ENCODE data around the gene PAF1.

PAF1 gene

DNA sequence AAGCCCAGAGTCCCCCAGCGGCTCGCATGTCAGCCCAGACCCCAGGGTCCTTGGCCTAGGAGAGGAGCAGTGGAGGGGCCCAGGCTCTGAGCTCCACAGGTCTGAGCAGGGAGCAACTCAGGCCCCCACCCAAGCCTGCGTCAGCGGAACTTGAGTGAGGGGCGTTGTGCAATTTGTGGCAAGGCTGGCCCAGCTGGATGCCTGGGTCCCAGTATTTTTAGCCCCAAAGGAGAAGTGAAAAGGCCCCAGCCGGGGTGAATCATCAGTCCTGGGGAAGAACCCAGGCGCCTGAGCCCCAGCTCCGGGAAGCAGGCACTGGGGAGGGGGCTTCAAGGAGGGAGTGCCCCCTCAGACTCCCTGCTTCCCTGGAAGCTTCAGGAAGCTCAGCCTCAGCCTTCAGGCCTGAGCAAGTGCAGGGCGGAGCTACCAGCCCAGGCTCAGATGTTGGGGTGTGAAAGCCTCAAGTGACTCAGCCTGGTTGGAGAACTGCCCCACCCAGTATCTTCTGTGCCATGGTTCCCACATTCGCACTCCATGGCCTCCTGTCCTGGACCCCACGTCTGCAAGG lies 7.5 kb upstream of the PAF1 start:
- no peaks in the 10 kb centered on the region for H3K27me3 Mint-ChIP-seq (ENCODE audit: low read depth)
- no peaks in the 10 kb centered on the region for H3K9me3 Mint-ChIP-seq
- H3K27ac Mint-ChIP-seq = peak overlapping the region; percentile 6 to 83 (median 77)
- H3K4me1 Mint-ChIP-seq = peaks cover 17% of the 10 kb centered on the region
- H3K36me3 Mint-ChIP-seq (ENCODE audit: low read depth) = peaks cover 25% of the 10 kb centered on the region
- TF ChIP-seq, protein P1, sequence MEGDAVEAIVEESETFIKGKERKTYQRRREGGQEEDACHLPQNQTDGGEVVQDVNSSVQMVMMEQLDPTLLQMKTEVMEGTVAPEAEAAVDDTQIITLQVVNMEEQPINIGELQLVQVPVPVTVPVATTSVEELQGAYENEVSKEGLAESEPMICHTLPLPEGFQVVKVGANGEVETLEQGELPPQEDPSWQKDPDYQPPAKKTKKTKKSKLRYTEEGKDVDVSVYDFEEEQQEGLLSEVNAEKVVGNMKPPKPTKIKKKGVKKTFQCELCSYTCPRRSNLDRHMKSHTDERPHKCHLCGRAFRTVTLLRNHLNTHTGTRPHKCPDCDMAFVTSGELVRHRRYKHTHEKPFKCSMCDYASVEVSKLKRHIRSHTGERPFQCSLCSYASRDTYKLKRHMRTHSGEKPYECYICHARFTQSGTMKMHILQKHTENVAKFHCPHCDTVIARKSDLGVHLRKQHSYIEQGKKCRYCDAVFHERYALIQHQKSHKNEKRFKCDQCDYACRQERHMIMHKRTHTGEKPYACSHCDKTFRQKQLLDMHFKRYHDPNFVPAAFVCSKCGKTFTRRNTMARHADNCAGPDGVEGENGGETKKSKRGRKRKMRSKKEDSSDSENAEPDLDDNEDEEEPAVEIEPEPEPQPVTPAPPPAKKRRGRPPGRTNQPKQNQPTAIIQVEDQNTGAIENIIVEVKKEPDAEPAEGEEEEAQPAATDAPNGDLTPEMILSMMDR (IDR thresholded peaks at IDR 0.05; ENCODE audit: unreplicated experiment in 3 of 3) = no peak
- H3K4me3 Mint-ChIP-seq = no peak overlapping the region

GRCh38 chr19:39397360-39398296 lies 6.7 kb upstream of the PAF1 start:
- Mint-ChIP-seq H3K9me3 (no peaks in the 10 kb centered on the region), H3K4me3 (peak overlapping the region; percentile 5 to 24 (median 7)), H3K27ac (peak overlapping the region; percentile 6 to 83 (median 77)), H3K36me3 (ENCODE audit: low read depth) (peaks cover 26% of the 10 kb centered on the region), H3K4me1 (peaks cover 17% of the 10 kb centered on the region), H3K27me3 (ENCODE audit: low read depth) (no peaks in the 10 kb centered on the region)
- TF ChIP-seq, protein P1 (IDR thresholded peaks at IDR 0.05; ENCODE audit: unreplicated experiment in 3 of 3) = peak; percentile 87 to 91 (median 90)

DNA sequence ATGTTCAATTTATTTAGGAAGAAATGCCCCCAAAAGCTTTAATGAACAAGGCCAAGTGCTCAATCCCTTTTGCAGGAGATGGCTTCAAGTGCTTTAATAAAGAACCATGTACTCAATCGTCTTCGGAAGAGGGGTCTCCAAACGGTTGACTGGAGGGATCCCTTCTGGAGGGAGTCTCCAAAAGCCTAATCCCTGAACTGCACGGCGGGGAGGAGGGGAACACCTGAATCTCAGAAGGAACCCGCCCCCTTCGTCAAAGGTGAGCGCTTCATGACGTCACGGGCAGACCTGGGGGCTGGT lies 505 bp downstream of the PAF1 start:
- Mint-ChIP-seq H3K4me1 (peaks cover 19% of the 10 kb centered on the region), H3K36me3 (ENCODE audit: low read depth) (peaks cover 51% of the 10 kb centered on the region), H3K27me3 (ENCODE audit: low read depth) (no peaks in the 10 kb centered on the region), H3K27ac (peak overlapping the region; percentile 96 to 97 (median 97)), H3K9me3 (no peaks in the 10 kb centered on the region), H3K4me3 (peak overlapping the region; percentile 90 to 99 (median 92))
- TF ChIP-seq, protein P1 (IDR thresholded peaks at IDR 0.05; ENCODE audit: unreplicated experiment in 3 of 3) = no peak

GRCh38 chr19:39389631-39390414 lies 1.1 kb downstream of the PAF1 start:
- Mint-ChIP-seq H3K27ac (peak overlapping the region; percentile 96 to 97 (median 97)), H3K9me3 (no peaks in the 10 kb centered on the region), H3K4me3 (peak overlapping the region; percentile 90 to 99 (median 92)), H3K27me3 (ENCODE audit: low read depth) (no peaks in the 10 kb centered on the region), H3K36me3 (ENCODE audit: low read depth) (peaks cover 50% of the 10 kb centered on the region), H3K4me1 (peaks cover 19% of the 10 kb centered on the region)
- TF ChIP-seq, protein P1 (IDR thresholded peaks at IDR 0.05; ENCODE audit: unreplicated experiment in 3 of 3) = no peak

DNA sequence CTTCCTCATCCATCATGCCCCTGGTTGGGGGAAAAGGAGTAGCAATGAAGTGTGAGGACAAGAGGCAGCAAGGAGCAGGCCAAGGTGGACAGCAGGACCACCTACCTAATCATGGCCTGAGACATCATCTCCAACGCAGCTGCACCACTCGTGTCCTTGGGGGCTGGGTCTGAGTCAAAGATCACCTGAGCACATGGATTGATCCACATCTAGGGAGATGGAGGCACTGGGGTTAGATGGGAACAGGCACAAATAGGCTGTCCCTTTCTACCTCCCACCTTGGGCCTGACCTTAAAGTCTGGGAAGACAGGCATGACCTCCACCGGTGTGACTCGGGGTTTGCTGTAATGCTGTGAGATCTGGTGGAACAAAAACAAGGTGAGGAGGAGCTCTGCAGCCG lies 2.2 kb downstream of the PAF1 start:
- Mint-ChIP-seq H3K4me1 (peaks cover 19% of the 10 kb centered on the region), H3K27me3 (ENCODE audit: low read depth) (no peaks in the 10 kb centered on the region), H3K4me3 (peak overlapping the region; percentile 58 to 67 (median 64)), H3K9me3 (no peaks in the 10 kb centered on the region), H3K27ac (peak overlapping the region in 1 of 3 experiments; percentile 3), H3K36me3 (ENCODE audit: low read depth) (peaks cover 54% of the 10 kb centered on the region)
- TF ChIP-seq, protein P1 (IDR thresholded peaks at IDR 0.05; ENCODE audit: unreplicated experiment in 3 of 3) = no peak

Data from nephron (organoid).